SK-MEL-5 (cell line): Measurements from ENCODE around the gene GNAI1. TPM values are rescaled to one million over a fixed set of nuclear protein-coding genes. Genes with fewer than 3 reads are reported as not detected.

Experiments used
- DNase-seq: peaks from one replicate; pipeline ENCODE4 v3.0.0-alpha.2; 2016; ENCODE audit warnings: low read depth, low spot score
- in situ Hi-C: cut with HindIII; loops from 2 replicates; pipeline ENCODE4 v1.10.0; 2016; ENCODE audit warnings: low sequenced_read_pairs, high pct_unique_total_duplicates, low pct_unique_long_range_greater_than_20kb
- small RNA-seq, 2 experiments: library from RNA; depleted of rRNA; stranded (forward); fragments of <200 nt; gene quantifications; one replicate each; pipeline ENCODE3, GENCODE V24; 2014
- total RNA-seq: library from RNA; depleted of rRNA; stranded (reverse); fragments of >200 nt; shearing (Covaris generic); gene quantifications from 2 replicates; pipeline ENCODE4 v1.2.3, GENCODE V29; 2014

GNAI1 gene
- total RNA-seq, 1 experiment from 2014 or later, result 54.9 TPM

DNA sequence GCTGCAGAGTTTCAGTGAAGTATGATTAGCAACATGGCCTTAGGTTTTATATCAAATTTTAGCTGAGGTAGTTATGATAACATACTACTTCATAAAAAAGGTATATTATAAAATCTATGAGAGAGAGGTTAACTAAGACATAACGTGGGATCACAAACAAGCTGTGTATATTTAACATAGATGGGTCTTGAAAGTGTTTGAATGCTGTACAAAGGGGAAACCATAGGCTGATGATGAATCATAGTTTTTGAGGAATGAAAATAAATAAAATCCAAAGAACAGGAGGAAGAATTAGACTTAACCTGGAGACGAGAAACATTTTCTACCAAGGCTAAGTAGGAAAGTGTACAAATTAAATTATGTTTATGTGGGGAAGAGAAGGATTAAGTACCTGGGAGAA is 119.0 kb downstream of the GNAI1 start:
- no peak for DNase-seq
- in situ Hi-C loops, result no loop called here

DNA sequence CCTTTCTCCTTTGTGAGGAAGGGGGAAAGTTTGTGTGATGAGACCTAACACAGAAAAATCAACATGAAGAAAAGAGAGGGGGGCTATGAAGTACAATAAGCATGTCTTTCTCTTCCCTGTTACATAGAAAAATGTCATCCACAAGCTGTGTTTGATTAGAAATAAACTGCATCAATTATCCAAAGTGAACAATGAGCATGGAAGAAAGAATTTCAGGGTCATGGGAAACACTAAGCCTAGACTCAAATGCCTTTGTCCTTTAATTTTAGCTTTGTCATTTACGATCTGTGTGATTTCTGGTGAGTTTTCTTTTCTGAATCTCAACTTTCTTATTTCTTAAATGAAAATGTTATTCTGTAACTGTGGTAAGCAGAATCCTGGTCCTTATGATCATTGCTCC is 121.0 kb downstream of the GNAI1 start:
- no peak for DNase-seq
- in situ Hi-C loops, result no loop called here

DNA sequence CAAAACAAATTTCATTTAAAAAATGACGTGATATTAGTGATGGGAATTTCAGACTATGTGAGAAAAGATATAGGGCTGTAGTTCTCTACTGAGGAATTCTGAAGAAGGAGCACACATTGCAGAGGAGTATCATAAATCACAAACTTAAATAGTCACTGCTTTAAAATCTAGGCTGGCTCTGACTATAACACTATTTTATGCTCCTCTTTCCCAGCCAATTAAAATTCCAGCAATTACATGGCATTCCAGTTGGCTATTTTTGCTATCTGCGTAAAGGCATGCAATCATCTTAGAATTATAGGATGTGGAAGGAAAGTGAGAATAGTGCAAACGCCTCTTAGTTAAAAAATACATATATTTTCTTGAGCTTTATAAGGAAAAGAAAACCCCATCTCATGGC is 123.1 kb downstream of the GNAI1 start:
- no peak for DNase-seq
- in situ Hi-C loops, result no loop called here

DNA sequence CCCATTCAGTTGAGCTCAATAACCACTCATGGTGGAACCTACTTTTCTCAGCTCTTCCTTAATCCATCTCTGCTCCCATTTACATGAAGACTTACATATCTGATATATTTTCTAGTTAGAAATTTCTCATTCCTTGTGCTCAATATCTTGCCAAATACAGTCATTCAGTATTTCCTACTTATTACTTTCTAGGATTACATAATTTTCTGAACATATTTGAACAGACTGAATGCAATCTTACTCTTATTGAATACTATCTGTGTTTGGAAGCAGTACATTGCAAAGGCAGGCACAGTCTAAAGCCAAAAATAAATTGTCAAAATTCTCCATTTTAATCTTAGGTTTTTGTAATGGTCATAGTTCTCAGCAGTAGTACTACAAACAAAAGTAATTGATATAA is 126.0 kb downstream of the GNAI1 start:
- no peak for DNase-seq
- in situ Hi-C loops, result no loop called here

DNA sequence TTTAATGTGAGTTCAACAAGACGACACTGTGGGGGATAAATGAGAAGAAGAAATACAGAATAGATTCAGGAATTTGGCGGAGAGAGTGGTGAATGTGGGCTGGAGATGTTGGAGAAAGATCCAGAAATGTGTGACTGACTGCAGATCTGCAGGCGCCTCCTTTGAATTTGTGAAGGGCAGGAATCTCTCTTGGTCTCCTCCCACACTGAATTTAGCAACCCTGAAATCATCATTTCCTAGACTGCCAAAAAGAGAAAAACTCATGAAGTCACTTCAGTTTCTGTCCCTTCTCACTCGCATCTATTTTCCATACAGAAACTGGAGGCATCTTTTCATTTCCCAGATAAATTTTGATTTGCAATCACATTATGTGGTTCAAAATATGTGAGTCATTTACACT is 128.7 kb downstream of the GNAI1 start:
- DNase-seq, result no peak
- in situ Hi-C loops, result no loop called here

DNA sequence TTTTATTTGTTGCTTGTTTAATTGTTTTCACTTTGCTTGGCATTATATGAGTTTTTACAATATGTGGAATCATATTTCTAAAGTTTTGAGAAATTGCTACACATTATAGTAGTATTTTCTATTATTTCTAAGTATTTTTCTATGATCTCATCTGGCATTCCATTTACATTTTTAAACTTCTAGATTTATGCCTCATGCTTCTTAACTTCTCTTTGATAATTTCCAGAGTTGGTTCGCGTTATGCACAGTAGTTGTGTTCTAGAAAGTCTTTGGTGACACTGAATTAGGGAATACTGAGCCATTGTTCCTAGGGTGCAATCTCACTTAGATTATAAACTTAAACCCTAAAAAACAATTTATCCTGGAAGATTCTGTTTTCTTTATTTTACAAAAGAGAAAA is 129.2 kb downstream of the GNAI1 start:
- in situ Hi-C loops, result no loop called here
- no peak for DNase-seq

DNA sequence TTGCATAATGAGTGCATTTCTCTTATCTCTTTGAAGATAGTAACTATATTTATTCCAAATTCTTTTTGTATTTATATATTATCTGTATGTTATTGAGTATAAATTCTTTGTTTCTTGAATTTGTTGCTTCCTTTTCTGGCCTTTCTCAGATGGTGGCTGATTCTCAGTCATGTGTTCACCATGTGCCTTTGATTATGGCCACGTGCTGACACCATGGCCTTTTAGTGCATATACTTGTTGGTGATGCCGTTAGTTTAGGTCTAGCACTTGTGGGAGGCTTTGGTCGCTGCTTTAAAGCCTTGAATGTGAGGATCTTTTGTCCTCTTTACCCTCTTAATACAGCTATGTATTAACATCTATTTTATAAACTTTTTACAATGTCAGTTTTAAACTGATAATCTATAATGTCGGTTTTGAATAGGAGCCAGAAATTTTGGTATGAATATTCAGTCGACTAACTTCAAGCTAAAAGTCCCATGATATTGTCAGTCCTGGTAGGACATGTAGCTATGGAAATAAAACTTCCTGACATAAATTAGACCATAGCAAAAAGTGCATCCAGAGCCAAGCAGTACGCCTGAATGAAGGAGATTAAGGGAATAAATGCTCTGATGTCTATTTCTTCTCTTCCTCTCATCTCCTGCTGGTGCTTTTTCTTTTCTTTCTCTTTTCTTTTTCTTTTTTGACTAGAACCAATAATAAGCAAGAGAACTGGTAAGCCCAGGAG is 130.3 kb downstream of the GNAI1 start:
- DNase-seq, result peak; percentile 26
- in situ Hi-C loops, result no loop called here

DNA sequence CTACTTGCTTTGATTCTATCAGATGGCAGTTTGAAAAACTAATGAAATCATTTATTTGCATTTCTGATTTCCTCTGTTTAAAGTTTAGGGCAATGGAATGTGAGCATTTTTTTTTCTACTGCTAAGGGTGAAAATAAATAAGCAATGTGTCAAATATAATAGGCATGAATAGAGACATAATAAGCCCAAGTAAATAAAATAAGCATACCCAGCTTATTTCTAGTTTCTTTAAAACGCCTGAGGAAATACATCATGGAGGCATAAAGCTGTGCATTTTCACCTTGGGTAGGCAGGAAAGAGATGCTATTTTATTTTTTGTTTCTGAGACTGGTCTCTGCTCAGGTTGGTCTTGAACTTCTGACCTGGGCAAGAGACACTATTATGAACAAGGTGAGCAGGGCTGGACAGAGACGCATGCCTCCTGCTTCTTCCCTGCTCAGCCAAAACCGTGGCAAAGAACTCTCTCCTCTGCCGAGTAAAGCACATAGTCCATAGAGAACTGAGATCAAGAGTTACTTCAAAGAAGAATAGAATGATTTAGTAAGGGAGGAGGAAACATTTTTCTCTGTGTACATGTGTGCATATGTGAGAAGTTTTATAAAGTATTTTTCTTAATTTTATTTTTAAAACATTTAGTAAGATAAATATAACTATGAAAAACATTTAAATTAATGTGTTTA is 138.1 kb downstream of the GNAI1 start:
- DNase-seq, result no peak
- in situ Hi-C loops, result no loop called here

DNA sequence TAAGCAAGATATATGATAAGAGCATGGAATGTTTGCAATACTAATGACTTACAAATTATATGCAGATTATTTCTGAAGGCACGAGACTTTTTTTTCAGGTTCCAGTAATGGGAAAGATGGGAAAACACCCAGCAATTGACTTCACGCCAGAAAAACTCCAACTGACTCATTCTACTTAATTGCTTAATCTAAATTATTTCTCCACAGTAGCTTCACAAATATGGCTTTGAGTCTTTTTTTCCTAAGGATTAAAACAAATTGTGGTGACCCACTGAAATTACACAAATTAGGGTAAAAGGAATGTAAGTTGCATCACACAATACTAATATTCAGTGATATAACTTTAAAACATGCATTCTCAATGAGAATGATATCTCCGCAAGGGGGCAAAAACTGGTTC is 138.7 kb downstream of the GNAI1 start:
- no peak for DNase-seq
- in situ Hi-C loops, result no loop called here

DNA sequence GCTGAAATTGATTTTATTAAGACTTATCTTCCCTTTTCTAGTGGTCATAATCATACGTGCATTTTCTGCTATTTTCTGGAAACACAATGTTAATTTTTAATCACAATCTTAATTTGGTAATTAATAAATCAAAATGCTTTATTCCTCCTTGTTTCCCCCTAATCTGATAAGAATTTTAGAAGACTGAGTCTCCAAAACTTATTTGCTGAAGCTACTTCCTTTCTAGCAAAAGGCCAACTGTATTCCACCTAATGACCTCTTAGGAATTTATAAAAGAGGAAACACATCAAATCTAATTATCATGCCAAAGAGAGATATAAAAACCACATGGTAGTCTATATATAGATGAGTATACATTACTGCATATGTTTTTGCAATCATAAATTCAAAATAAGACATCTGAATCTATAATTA is 140.6 kb downstream of the GNAI1 start:
- in situ Hi-C loops, result no loop called here
- peak; percentile 64 for DNase-seq

Small RNAs within 50 kb of the gene (small RNA-seq; reads per million reads assigned to genes)
- gene RN7SL869P, result 0 reads per million in 2 experiments
